Measurements from ENCODE around the gene TPST1.

DNA sequence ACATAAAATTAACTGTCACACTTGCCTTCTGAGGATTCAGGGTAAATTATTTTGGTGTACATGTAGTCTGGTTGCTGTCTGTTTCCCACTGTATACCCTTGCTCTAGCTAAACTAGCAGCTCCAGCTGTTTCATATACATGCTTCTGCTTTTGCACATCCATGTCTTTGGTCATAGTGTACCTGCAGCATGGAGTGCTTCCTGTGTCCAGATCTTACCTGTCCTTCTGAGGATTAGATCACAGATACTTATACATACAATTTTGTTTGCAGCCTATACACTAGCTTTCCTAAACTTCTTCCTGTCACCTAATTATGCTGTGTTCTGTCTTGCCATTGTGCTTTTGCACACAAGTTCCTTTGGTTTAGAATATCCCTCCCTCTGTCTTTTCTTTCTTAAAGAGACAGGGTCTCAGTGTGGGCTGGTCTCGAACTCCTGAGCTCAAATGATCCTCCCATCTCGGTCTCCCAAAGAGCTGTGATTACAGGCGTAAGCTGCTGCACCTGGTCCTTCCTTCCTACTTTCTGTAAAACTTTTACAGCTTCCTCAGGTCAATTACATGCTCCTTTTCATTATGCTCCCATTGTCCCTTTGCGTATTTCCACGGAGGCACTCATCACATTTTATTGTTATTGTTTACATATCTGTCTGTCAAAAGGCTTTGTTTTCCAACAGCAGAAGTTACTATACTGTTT, 33.8 kb downstream of the TPST1 start:
- TF ChIP-seq YY1 (IDR thresholded peaks at IDR 0.05; ENCODE audit: low read depth, low read length) = no peak
- TF ChIP-seq, protein P1, sequence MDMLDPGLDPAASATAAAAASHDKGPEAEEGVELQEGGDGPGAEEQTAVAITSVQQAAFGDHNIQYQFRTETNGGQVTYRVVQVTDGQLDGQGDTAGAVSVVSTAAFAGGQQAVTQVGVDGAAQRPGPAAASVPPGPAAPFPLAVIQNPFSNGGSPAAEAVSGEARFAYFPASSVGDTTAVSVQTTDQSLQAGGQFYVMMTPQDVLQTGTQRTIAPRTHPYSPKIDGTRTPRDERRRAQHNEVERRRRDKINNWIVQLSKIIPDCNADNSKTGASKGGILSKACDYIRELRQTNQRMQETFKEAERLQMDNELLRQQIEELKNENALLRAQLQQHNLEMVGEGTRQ (IDR thresholded peaks at IDR 0.05; ENCODE audit: low read length) = no peak
- TF ChIP-seq EP300 (IDR thresholded peaks at IDR 0.05; ENCODE audit: borderline replicate concordance in 1 of 2, low read depth in 2 of 2, low read length in 2 of 2) = no peak
- no peak for TF ChIP-seq SIX5 (IDR thresholded peaks at IDR 0.05; ENCODE audit: low read depth, low read length)
- TF ChIP-seq, protein P2, sequence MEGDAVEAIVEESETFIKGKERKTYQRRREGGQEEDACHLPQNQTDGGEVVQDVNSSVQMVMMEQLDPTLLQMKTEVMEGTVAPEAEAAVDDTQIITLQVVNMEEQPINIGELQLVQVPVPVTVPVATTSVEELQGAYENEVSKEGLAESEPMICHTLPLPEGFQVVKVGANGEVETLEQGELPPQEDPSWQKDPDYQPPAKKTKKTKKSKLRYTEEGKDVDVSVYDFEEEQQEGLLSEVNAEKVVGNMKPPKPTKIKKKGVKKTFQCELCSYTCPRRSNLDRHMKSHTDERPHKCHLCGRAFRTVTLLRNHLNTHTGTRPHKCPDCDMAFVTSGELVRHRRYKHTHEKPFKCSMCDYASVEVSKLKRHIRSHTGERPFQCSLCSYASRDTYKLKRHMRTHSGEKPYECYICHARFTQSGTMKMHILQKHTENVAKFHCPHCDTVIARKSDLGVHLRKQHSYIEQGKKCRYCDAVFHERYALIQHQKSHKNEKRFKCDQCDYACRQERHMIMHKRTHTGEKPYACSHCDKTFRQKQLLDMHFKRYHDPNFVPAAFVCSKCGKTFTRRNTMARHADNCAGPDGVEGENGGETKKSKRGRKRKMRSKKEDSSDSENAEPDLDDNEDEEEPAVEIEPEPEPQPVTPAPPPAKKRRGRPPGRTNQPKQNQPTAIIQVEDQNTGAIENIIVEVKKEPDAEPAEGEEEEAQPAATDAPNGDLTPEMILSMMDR (IDR thresholded peaks at IDR 0.05; ENCODE audit: control extremely low read depth in 1 of 3, insufficient read depth in 1 of 3, low read depth in 1 of 3, low read length in 3 of 3) = no peak
- no peak for TF ChIP-seq RFX5 (IDR thresholded peaks at IDR 0.05; ENCODE audit: borderline replicate concordance, low read depth, low read length)
- no peak for TF ChIP-seq POLR2A (IDR thresholded peaks at IDR 0.05; ENCODE audit: control extremely low read depth in 1 of 2, low read depth in 2 of 2, low read length in 2 of 2)
- TF ChIP-seq JUN (IDR thresholded peaks at IDR 0.05; ENCODE audit: low read depth, low read length) = no peak
- TF ChIP-seq EZH2 (IDR thresholded peaks at IDR 0.05; ENCODE audit: low read depth, low read length, severe bottlenecking) = no peak
- no peak for TF ChIP-seq CEBPB (IDR thresholded peaks at IDR 0.05; ENCODE audit: low read depth, low read length)
- TF ChIP-seq POLR2AphosphoS5 (IDR thresholded peaks at IDR 0.05; ENCODE audit: low read depth, low read length) = no peak

Measured in H1 (cell line).